ENCODE measurements around the gene PIM3. TPM values are rescaled to one million over a fixed set of nuclear protein-coding genes. Genes with fewer than 3 reads are reported as not detected.

PIM3 gene
- 100 to 1,000 TPM in 1 of 2 donors, 10 to 100 TPM in 1; 54.0 to 112 TPM for total RNA-seq

- ATAC-seq (ENCODE audit: insufficient number of reproducible peaks, low FRiP score, low read depth) (peak; percentile 62), DNase-seq (ENCODE audit: low spot score) (peak; percentile 76)
- H3K27me3 ChIP-seq (replicated peaks; ENCODE audit: insufficient read depth), result no peaks in the 10 kb centered on the region
- peaks cover 21% of the 10 kb centered on the region for H3K36me3 ChIP-seq
- H3K27ac ChIP-seq, result peak within 1 kb of the TSS; percentile 90 to 93
- TF ChIP-seq CTCF (IDR thresholded peaks at IDR 0.05), result no peak
- peaks cover 17 to 40% of the 10 kb centered on the region in 2 donors for H3K4me1 ChIP-seq (ENCODE audit: control insufficient read depth in 1 of 2, low read depth in 2 of 2)
- H3K9me3 ChIP-seq, result no peaks in the 10 kb centered on the region
- peak within 1 kb of the TSS; percentile 93 for H3K4me3 ChIP-seq
Measured at GRCh38 chr22:49960159-49961004, at the start of gene PIM3. PIM3 (plus strand) TSS chr22:49960772; CDS start chr22:49960948, 176 bp downstream.

- no peak for TF ChIP-seq CTCF (IDR thresholded peaks at IDR 0.05)
- DNase-seq (ENCODE audit: low spot score), result no peak
Measured at GRCh38 chr22:49911881-49912625, 48.5 kb upstream of the PIM3 start.

GRCh38 chr22:49913026-49913425, 47.5 kb upstream of the PIM3 start:
- Histone ChIP-seq H3K4me3 (no peak overlapping the region), H3K27me3 (replicated peaks; ENCODE audit: insufficient read depth) (no peaks in the 10 kb centered on the region), H3K36me3 (peaks cover 17% of the 10 kb centered on the region), H3K9me3 (no peaks in the 10 kb centered on the region), H3K27ac (no peak overlapping the region), H3K4me1 (ENCODE audit: control insufficient read depth in 1 of 2, low read depth in 2 of 2) (peaks cover 3 to 12% of the 10 kb centered on the region in 2 donors)
- DNase-seq (ENCODE audit: low spot score) (no peak), ATAC-seq (ENCODE audit: insufficient number of reproducible peaks, low FRiP score, low read depth) (no peak)
- TF ChIP-seq CTCF (IDR thresholded peaks at IDR 0.05), result no peak

More at GRCh38 chr22:49911881-49912625, 48.5 kb upstream of the PIM3 start:
- Histone ChIP-seq H3K4me1 (ENCODE audit: control insufficient read depth in 1 of 2, low read depth in 2 of 2) (peaks cover 3 to 4% of the 10 kb centered on the region in 2 donors), H3K27me3 (replicated peaks; ENCODE audit: insufficient read depth) (no peaks in the 10 kb centered on the region), H3K9me3 (no peaks in the 10 kb centered on the region), H3K36me3 (peaks cover 27% of the 10 kb centered on the region), H3K4me3 (no peak overlapping the region), H3K27ac (no peak overlapping the region)
- no peak for ATAC-seq (ENCODE audit: insufficient number of reproducible peaks, low FRiP score, low read depth)

GRCh38 chr22:49913446-49913845, 47.1 kb upstream of the PIM3 start:
- Histone ChIP-seq H3K4me3 (no peak overlapping the region), H3K27ac (no peak overlapping the region), H3K4me1 (ENCODE audit: control insufficient read depth in 1 of 2, low read depth in 2 of 2) (peaks cover 3 to 12% of the 10 kb centered on the region in 2 donors), H3K9me3 (no peaks in the 10 kb centered on the region), H3K36me3 (peaks cover 16% of the 10 kb centered on the region), H3K27me3 (replicated peaks; ENCODE audit: insufficient read depth) (no peaks in the 10 kb centered on the region)
- ATAC-seq (ENCODE audit: insufficient number of reproducible peaks, low FRiP score, low read depth) (no peak), DNase-seq (ENCODE audit: low spot score) (no peak)
- TF ChIP-seq CTCF (IDR thresholded peaks at IDR 0.05), result no peak

GRCh38 chr22:49914256-49914655, 46.3 kb upstream of the PIM3 start:
- no peaks in the 10 kb centered on the region for H3K27me3 ChIP-seq (replicated peaks; ENCODE audit: insufficient read depth)
- TF ChIP-seq CTCF (IDR thresholded peaks at IDR 0.05), result no peak
- no peak overlapping the region for H3K27ac ChIP-seq
- H3K4me3 ChIP-seq, result no peak overlapping the region
- no peak for ATAC-seq (ENCODE audit: insufficient number of reproducible peaks, low FRiP score, low read depth)
- no peak for DNase-seq (ENCODE audit: low spot score)
- no peaks in the 10 kb centered on the region for H3K9me3 ChIP-seq
- peaks cover 7 to 18% of the 10 kb centered on the region in 2 donors for H3K4me1 ChIP-seq (ENCODE audit: control insufficient read depth in 1 of 2, low read depth in 2 of 2)
- peaks cover 12% of the 10 kb centered on the region for H3K36me3 ChIP-seq
